Liver (tissue), 3 donors: ENCODE data around the gene SULT1A2.
"Not testable (repeated sequence)": the region's sequence is repeated elsewhere in the genome, so short reads cannot be mapped to it uniquely, and the experiment has no call there.

Experiments used
- CTCF ChIP-seq: fragments of 150-350 bp; IDR thresholded peaks from 2 replicates; pipeline ENCODE4 v1.5.1; 2017; ENCODE audit warnings: improper control_type of control experiment, low read depth, low read length; ENCODE audit not compliant: missing input control
- HNF4G ChIP-seq: IDR thresholded peaks from 2 replicates; pipeline ENCODE4 v1.6.1; 2016; ENCODE audit warnings: antibody characterized with exemption
- RAD21 ChIP-seq, 2 donors: IDR thresholded peaks; 2 replicates each; pipeline ENCODE4 v1.6.1; 2016; ENCODE audit warnings: antibody characterized with exemption in 2 of 2, mild to moderate bottlenecking in 2 of 2
- REST ChIP-seq: IDR thresholded peaks from 2 replicates; pipeline ENCODE4 v1.6.1; 2016; ENCODE audit warnings: antibody characterized with exemption, mild to moderate bottlenecking
- RXRA ChIP-seq, 2 donors: IDR thresholded peaks; 2 replicates each; pipeline ENCODE4 v1.6.1; 2017 to 2018; ENCODE audit warnings: antibody characterized with exemption in 2 of 2, mild to moderate bottlenecking in 1 of 2
- TF ChIP-seq, protein P1 (sequence below): IDR thresholded peaks from 2 replicates; pipeline ENCODE4 v1.6.1; 2016; ENCODE audit warnings: antibody characterized with exemption
- donor health status: healthy.
- donor health status: healthy.

GRCh38 chr16:28620316-28620715 lies 23.5 kb upstream of the SULT1A2 start:
- not testable (repeated sequence) for TF ChIP-seq CTCF; REST; HNF4G; RAD21 (IDR thresholded peaks at IDR 0.05); RXRA (IDR thresholded peaks at IDR 0.05)
- TF ChIP-seq, protein P1, sequence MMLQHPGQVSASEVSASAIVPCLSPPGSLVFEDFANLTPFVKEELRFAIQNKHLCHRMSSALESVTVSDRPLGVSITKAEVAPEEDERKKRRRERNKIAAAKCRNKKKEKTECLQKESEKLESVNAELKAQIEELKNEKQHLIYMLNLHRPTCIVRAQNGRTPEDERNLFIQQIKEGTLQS: not testable (repeated sequence)
